ENCODE results near the gene ASIC4.

GRCh38 chr2:219562049-219563020 is 48.1 kb downstream of the ASIC4 start:
- TF ChIP-seq CTCF (optimal IDR thresholded peaks at IDR 0.05 in 1 of 3, IDR thresholded peaks at IDR 0.05 in 1 of 3, conservative IDR thresholded peaks at IDR 0.05 in 1 of 3; ENCODE audit: extremely low read depth in 1 of 3, insufficient read depth in 2 of 3, low read length in 3 of 3), result no peak
- TF ChIP-seq EZH2 (IDR thresholded peaks at IDR 0.05; ENCODE audit: low read length), result no peak
